Activated CD8-positive, alpha-beta memory T cell treated with anti-CD3 and anti-CD28 coated beads, Interleukin-2, amount 50 U/mL, for 48 hours (primary cell): ENCODE measurements around the gene YEATS2.

Experiments
- DNase-seq: peaks from one replicate; pipeline ENCODE4 v3.0.0-alpha.2; 2020

YEATS2 gene

DNA sequence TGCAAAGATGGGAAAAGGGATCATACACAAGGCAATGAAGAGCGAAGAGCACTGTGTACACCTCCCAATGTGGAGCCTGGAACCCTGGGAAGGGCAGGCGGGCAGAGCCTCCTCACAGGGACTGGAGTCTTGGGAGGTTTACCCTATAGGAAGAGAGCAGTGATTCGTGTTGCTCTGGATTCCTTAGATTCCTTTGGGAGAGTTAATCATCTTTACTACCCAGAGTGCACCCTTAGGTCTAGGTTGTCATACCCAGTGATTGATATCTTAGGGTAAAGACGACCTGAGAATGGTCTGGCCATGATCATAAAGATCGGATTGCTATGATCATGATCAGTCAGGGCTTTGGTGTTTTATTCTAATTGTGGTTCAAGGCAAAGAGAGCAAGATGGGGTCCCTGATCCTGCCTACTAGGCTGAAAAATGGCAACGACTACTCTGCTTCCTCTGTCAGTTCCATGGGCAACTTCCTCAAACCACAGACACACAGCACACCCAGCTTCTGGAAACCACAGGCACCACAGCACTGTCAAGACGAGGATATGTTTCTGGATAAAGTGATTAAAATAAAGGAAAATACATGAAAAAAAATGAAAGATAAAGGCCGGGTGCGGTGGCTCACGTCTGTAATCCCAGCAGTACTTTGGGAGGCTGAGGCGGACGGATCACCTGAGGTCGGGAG is 148.2 kb downstream of the YEATS2 start:
- no peak for DNase-seq

DNA sequence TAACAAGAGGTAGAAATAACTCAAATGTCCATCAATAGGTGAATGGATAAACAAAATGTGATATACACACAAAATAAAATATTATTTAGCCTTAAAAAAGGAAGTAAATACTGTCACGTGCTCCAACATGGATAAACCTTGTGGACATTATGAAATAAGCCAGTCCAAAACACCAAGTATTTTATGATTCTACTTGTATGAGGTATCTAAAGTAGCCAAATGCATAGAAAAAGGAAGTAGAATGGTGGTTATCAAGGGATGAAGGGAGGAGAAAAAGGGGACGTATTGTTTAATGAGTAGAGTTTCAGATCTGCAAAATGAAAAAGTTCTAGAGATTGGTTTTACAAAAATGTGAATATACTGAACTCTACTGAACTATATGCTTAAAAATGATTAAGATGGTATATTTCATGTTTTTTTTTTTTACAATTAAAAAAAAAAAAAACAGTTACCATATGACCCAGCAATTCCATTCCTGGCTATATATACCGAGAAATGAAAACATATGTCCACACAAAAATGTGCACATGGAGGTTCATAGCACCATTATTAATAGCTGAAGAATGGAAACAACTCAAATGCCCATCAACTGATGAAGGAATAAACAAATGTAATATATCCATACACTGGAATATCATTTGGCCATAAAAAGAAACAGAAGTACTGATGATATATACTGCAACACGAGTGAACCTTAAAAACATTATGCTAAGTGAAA is 156.9 kb downstream of the YEATS2 start:
- no peak for DNase-seq

DNA sequence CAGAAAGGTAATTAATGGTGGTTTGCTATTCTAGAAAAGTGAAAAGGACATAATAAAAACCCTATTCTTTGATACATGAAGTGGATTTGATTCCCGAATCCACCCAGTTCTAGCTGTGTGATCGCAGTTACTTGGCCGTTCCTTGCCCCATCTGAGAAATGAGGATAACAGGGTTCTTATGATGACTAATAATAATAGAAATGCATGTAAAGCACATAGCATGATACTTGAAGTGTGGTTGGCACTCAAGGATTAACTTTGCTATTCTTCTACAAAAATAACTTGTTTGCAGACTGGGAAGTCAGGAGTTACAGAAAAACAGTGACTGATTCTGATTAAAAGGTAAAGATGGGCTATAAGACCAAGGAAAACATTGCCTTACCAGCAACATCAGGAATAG is 160.3 kb downstream of the YEATS2 start:
- no peak for DNase-seq
